GM18507 (cell line): ENCODE measurements around the gene TNFRSF19.

Experiments used
- DNase-seq: peaks from one replicate; pipeline ENCODE4 v3.0.0; 2011; ENCODE audit warnings: low read depth; ENCODE audit not compliant: insufficient read length; ENCODE audit errors: extremely low spot score
- FAIRE-seq: peaks from 2 replicates; lab custom pipeline; 2011; peaks lifted over from hg19 to GRCh38; lab: Jason Lieb, UNC

Gene TNFRSF19

DNA sequence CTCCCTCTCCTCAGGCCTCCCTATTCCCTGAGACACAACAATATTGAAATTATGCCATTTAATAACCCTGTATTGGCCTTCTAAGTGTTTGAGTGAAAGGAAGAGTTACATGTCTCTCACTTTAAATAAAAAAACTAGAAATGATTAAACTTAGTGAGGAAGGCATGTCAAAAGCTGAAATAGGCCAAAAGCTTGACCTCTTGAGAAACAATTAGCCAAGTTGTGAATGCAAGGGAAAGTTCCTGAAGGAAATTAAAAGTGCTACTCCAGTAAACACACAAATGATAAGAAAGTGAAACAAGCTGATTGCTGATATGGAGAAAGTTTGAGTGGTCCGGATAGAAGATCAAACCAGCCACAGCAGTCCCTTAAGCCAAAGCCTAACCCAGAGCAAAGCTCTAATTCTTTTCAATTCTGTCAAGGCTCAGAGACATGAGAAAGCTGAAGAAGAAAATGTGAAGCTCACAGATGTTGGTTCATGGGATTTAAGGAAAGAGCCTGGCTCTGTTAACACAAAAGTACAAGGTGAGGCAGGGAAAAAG lies 127.6 kb downstream of the TNFRSF19 start:
- DNase-seq, result no peak
- peak; percentile 67 for FAIRE-seq

GRCh38 chr13:23699271-23699670 lies 129.1 kb downstream of the TNFRSF19 start:
- FAIRE-seq, result no peak
- DNase-seq, result no peak

- DNase-seq (no peak), FAIRE-seq (no peak)
Measured at GRCh38 chr13:23701186-23701585, 131.0 kb downstream of the TNFRSF19 start.

DNA sequence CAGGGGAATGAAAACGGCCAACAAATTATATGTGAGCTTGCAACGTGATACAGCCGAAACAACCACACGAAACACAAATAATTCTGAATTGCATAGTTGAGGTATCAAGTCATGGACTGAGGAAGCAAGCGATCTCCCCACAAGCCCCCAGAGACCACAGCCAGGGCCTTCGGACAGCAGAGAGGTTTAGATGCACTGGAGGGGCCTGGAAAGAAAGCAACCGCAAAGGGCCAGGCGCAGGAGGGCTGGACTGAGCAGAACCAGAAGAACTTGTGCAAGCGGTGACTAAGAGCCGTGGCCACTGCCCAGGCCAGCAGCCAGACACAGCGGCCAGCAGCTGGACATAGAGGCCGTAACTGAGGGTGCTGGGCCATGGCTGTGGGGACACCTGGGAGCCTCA lies 131.4 kb downstream of the TNFRSF19 start:
- FAIRE-seq, result no peak

DNA sequence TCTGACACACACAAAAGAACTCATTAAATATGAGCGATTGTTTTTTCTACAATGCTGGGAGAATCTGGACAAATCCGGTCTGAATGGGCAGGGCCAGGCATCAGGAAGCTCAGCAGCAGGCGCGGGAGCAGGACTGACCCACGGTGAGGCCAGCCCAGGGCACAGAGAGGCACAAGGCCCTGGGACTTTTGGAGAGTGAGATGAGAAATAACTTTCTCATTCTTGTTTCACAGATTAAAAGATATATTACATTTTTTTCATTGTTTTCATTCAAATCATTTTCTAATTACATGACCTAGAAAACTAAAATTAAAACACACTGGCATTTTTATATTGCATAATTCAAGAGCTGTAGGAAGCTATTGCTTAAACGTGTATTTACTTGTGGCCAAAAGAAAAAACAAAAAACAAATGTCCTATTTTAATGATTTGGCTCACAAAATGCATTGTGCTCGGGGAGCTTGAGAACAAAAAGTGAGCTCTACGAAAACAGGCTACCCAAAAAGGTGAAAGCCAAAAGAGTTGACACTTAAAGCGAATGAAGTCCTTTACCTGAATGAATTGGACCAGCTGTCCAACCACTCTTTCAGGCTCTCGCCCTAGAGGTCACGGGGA lies 133.1 kb downstream of the TNFRSF19 start:
- DNase-seq (no peak), FAIRE-seq (no peak)

More for the DNA sequence above, 131.4 kb downstream of the TNFRSF19 start:
- DNase-seq, result no peak

- DNase-seq (no peak), FAIRE-seq (no peak)
Measured at GRCh38 chr13:23705583-23705982, 135.4 kb downstream of the TNFRSF19 start.

DNA sequence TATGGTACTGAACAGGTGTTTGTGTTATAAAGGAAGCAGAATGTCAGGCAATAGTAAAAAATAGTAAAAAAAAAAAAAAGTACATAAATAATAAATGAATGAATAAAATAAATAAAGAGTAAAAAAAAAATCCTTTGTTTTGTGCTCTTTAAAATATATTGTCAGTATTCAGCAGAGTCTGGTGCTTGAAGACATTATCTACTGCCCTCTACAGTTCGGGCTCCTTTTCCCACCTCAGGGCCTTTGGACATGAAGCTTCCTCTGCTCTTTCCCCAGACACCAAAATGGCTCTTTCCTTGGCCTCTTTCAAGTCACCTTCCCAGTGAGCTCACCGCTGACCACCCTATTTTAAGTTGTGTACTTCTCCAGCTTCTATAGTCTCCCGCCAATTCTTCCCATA lies 137.5 kb downstream of the TNFRSF19 start:
- DNase-seq (no peak), FAIRE-seq (no peak)

DNA sequence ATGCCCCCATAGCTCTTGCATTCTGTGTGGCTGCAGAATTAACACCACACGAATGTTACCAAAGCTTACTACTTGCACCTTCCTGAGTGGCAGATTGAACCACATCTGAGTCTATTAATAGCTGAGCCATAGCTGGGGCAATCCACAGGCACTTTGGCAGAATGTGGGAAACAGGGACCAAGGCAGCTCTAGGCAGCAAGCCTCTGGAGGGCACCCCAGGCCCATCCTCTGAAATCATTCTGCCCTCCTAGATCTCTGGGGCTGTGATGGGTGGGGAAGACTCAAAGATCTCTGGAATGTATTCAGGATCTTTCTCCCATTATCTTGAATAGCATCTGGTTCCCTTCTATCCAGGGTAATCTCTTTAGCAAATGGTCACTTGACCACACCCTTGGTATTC lies 139.3 kb downstream of the TNFRSF19 start:
- FAIRE-seq (no peak), DNase-seq (no peak)

DNA sequence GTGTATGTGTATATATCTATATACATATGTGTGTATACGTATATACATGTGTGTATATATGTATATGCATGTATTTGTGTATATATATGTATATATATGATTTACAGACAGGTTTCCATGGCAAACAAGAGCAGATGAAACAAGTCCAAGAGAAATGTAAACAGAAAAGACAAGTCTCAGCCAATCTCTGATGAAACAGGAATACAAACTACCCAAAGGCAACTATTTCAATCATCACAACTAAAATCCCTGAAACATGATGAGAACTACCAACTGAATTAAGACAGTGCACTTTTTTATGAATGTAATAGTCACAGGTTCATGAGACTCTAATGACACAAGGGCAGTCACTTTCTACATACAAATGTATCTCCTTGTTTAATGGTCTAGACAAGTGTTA lies 140.2 kb downstream of the TNFRSF19 start:
- FAIRE-seq, result peak; percentile 26
- DNase-seq, result no peak

DNA sequence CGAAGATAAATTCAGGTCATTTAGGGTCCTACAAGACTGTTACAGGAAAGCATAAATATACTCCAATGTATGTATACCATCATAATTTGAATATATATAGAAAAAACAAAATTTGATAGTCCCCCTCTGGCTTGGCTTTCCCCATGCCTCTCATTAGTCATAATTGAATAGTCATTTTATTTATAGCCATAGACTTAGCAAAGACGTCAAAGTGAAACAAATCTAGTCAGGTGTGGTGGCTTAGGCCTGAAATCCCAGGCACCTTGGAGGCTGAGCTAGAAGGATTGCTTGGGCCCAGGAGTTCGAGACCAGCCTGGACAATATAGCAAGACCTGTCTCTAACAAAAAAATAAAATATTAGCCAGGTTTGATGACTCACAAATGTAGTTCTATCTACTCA lies 141.1 kb downstream of the TNFRSF19 start:
- no peak for FAIRE-seq

DNA sequence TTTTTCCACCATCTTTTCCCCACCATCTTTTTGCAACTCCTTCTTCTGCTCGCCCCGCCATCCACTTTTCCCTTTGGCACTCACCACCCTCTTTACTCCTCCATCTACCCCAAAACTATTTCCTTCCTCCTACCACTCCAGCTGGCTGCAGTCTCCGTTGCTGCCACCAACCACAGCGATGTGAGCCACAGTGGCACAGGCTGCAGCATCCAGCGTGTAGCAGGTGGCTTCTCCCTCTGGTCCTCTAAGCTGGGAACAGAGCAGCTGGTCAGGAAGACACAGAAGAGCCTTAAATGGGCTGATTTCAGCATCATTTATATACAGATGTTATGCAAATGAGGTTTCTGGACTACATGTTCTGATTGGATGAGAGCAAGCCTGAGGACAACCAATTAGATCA lies 144.5 kb downstream of the TNFRSF19 start:
- no peak for DNase-seq
- FAIRE-seq, result no peak

More for the DNA sequence above, 141.1 kb downstream of the TNFRSF19 start:
- no peak for DNase-seq

- no peak for DNase-seq
- FAIRE-seq, result no peak
Measured at GRCh38 chr13:23715092-23715761, 145.0 kb downstream of the TNFRSF19 start.

DNA sequence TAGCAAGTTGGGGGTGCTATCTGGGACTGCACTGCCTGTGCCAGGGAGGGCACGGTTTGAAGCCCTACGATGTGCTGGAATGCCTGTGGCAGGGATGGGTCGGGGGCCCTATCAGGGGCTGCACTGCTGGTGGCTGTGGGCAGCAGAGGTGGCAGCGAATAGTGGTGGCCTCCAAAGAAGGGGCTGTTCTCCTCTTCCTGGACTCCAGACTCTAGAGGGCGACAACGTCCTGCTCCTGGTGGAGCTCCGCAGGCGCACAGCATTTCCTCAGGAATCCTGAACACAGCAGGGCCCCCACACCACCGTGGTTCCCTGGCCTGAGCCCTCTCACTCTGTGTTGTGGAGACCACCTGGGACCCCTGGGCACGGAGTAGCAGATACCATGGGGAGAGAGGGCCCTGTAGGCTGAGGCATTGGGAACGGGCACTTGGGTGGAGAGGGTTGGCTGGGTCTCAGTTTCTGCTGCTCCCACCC lies 145.6 kb downstream of the TNFRSF19 start:
- DNase-seq (no peak), FAIRE-seq (no peak)

- FAIRE-seq (no peak), DNase-seq (no peak)
Measured at GRCh38 chr13:23716401-23716800, 146.2 kb downstream of the TNFRSF19 start.

- no peak for FAIRE-seq
- no peak for DNase-seq
Measured at GRCh38 chr13:23718996-23719395, 148.8 kb downstream of the TNFRSF19 start.

DNA sequence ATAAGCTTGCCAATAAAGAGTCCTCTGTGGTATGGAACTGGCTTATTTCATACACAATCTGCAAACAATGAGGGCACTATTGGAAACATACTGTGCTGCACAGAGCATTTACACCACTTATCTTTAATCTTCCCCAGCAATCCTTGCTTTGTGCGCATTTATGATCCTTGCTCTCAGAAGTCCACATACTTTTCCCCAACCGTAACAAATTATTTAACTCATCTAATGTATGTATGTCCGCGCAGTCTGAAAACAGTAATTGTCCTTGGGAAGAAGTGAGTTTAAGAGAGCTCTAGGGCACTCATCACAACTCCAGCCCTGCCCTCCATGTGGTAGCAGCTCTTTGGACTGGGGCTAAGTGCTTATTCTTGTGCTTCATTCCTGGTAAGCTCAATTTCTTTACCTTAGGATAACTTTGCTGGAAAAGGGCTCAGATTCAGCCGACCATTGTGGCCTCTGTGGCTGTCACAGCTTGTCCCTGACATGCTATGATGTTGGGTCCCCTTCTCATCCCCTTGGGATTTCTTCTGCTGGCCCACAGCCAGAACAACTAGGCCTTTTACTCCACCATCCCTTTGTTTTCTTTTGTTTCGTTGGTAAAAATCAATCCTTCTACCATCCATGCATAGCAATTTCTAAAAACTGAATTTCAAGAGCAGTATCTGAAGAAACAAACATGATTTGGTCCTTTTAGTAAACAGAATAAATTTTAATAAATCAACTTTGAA lies 152.7 kb downstream of the TNFRSF19 start:
- FAIRE-seq (no peak), DNase-seq (no peak)

- DNase-seq, result no peak
- FAIRE-seq, result no peak
Measured at GRCh38 chr13:23723471-23723870, 153.3 kb downstream of the TNFRSF19 start.

GRCh38 chr13:23724196-23724970 lies 154.2 kb downstream of the TNFRSF19 start:
- DNase-seq (no peak), FAIRE-seq (no peak)
